H1 (cell line): ENCODE results near the gene CA9.
"Not testable (repeated sequence)": the region's sequence is repeated elsewhere in the genome, so short reads cannot be mapped to it uniquely, and the experiment has no call there.

ENCODE experiments used
- CEBPB ChIP-seq: IDR thresholded peaks from 2 replicates; pipeline ENCODE4 v1.6.1; 2012; ENCODE audit warnings: low read depth, low read length
- CTCF ChIP-seq, 3 experiments: IDR thresholded peaks; 1 replicate in 2 of 3; 2 replicates in 1 of 3; pipeline versions ENCODE4 v1.5.1 to v1.6.1; 2011; ENCODE audit warnings: low read length in 3 of 3, mild to moderate bottlenecking in 3 of 3, inconsistent platforms in 2 of 3, low read depth in 1 of 3, moderate library complexity in 1 of 3; ENCODE audit not compliant: insufficient read depth in 1 of 3; ENCODE audit errors: control extremely low read depth in 1 of 3
- EP300 ChIP-seq, 2 experiments: IDR thresholded peaks; 1 replicate in 1 of 2; 2 replicates in 1 of 2; pipeline ENCODE4 v1.6.1; 2011 to 2012; ENCODE audit warnings: low read depth in 2 of 2, low read length in 2 of 2, mild to moderate bottlenecking in 2 of 2, borderline replicate concordance in 1 of 2, inconsistent platforms in 1 of 2, moderate library complexity in 1 of 2
- FOSL1 ChIP-seq: IDR thresholded peaks from 2 replicates; pipeline ENCODE4 v1.6.1; 2011; ENCODE audit warnings: mild to moderate bottlenecking, low read depth, low read length, moderate library complexity; ENCODE audit not compliant: insufficient read depth
- GABPA ChIP-seq: IDR thresholded peaks from 2 replicates; pipeline ENCODE4 v1.6.1; 2011; ENCODE audit warnings: mild to moderate bottlenecking, low read length, moderate library complexity, borderline replicate concordance; ENCODE audit not compliant: insufficient read depth
- NRF1 ChIP-seq: IDR thresholded peaks from 2 replicates; pipeline ENCODE4 v1.6.1; 2011; ENCODE audit warnings: mild to moderate bottlenecking, low read depth, low read length, improper control_type of control experiment
- POLR2A ChIP-seq, 2 experiments: IDR thresholded peaks; 1 replicate in 1 of 2; 2 replicates in 1 of 2; pipeline ENCODE4 v1.6.1; 2011; ENCODE audit warnings: low read depth in 2 of 2, low read length in 2 of 2, mild to moderate bottlenecking in 2 of 2; ENCODE audit errors: control extremely low read depth in 1 of 2
- RAD21 ChIP-seq, 2 experiments: IDR thresholded peaks in 1 of 2; conservative IDR thresholded peaks in 1 of 2; 2 replicates each; pipeline ENCODE4 v1.6.1; 2011; ENCODE audit warnings: low read depth in 2 of 2, low read length in 2 of 2, improper control_type of control experiment in 1 of 2, inconsistent platforms in 1 of 2, mild to moderate bottlenecking in 1 of 2, moderate library complexity in 1 of 2
- SAP30 ChIP-seq: fragments of 300-600 bp; sonication (generic); IDR thresholded peaks from 2 replicates; pipeline ENCODE4 v1.7.1; 2012; ENCODE audit warnings: low read length, moderate library complexity, mild to moderate bottlenecking, inconsistent platforms; ENCODE audit not compliant: insufficient read depth, insufficient replicate concordance
- SP1 ChIP-seq: IDR thresholded peaks from 2 replicates; pipeline ENCODE4 v1.6.1; 2011; ENCODE audit warnings: low read depth, low read length

GRCh38 chr9:35645736-35646135, 28.0 kb upstream of the CA9 start:
- TF ChIP-seq RAD21 (IDR thresholded peaks at IDR 0.05 in 1 of 2, conservative IDR thresholded peaks at IDR 0.05 in 1 of 2; ENCODE audit: low read depth in 2 of 2, low read length in 2 of 2); POLR2A (IDR thresholded peaks at IDR 0.05; ENCODE audit: control extremely low read depth in 1 of 2, low read depth in 2 of 2, low read length in 2 of 2); CTCF (IDR thresholded peaks at IDR 0.05; ENCODE audit: control extremely low read depth in 1 of 3, insufficient read depth in 1 of 3, low read depth in 1 of 3, low read length in 3 of 3); FOSL1; SAP30; EP300 (IDR thresholded peaks at IDR 0.05; ENCODE audit: borderline replicate concordance in 1 of 2, low read depth in 2 of 2, low read length in 2 of 2); GABPA; SP1; NRF1; CEBPB: not testable (repeated sequence)
